IMR-90 (cell line): ENCODE data around the gene CD163L1. TPM values are rescaled to one million over a fixed set of nuclear protein-coding genes. Genes with fewer than 3 reads are reported as not detected.

Source experiments
- ATAC-seq: fragments of 200-7000 bp; cut with Tn5 transposase; 2 replicates; pipeline ENCODE4 v1.9.1; 2020; ENCODE audit warnings: low read depth, mild to moderate bottlenecking, moderate library complexity
- BruUV-seq: library from RNA; stranded (reverse); fragments of 400-500 nt; replicated peaks from 2 replicates; lab custom pipeline; 2021; lab: Mats Ljungman, UMichigan
- CTCF ChIA-PET: fragments of 300-600 bp; formaldehyde crosslinking; extraction: SDS; loops from one replicate; lab custom pipeline; 2021; ENCODE audit warnings: antibody characterized with exemption; lab: Yijun Ruan, JAX
- POLR2A ChIA-PET: fragments of 300-600 bp; sonication (Branson Sonifier 250); formaldehyde crosslinking; loops from one replicate; lab custom pipeline; 2022; ENCODE audit warnings: antibody characterized with exemption; ENCODE audit not compliant: unreplicated experiment; lab: Charles Lee
- DNase-seq: peaks from one replicate; pipeline ENCODE4 v3.0.0; 2013
- H2AFZ ChIP-seq: replicated peaks from 2 replicates; pipeline ENCODE3; 2013; ENCODE audit warnings: low read length, mild to moderate bottlenecking; ENCODE audit not compliant: poor library complexity
- H2AK5ac ChIP-seq: 2 replicates; pipeline ENCODE4 v1.6.1; 2013; ENCODE audit warnings: low read depth, low read length, inconsistent platforms
- H2AK9ac ChIP-seq: replicated peaks from 2 replicates; pipeline ENCODE3; 2013; ENCODE audit warnings: mild to moderate bottlenecking, low read depth, low read length, moderate library complexity; ENCODE audit not compliant: poor library complexity
- H2BK120ac ChIP-seq: 2 replicates; pipeline ENCODE4 v1.6.1; 2013; ENCODE audit warnings: low read depth, low read length, inconsistent platforms
- H2BK15ac ChIP-seq: 3 replicates; pipeline ENCODE4 v1.6.1; 2013; ENCODE audit warnings: low read depth, low read length, inconsistent platforms
- H2BK20ac ChIP-seq: 2 replicates; pipeline ENCODE4 v1.6.1; 2013; ENCODE audit warnings: low read depth, mild to moderate bottlenecking, inconsistent platforms, low read length, moderate library complexity
- H2BK5ac ChIP-seq: 2 replicates; pipeline ENCODE4 v1.6.1; 2013; ENCODE audit warnings: mild to moderate bottlenecking, low read depth, low read length, inconsistent platforms; ENCODE audit not compliant: poor library complexity, severe bottlenecking
- H3K14ac ChIP-seq: replicated peaks from 2 replicates; pipeline ENCODE4 v1.6.1; 2013; ENCODE audit warnings: low read depth, low read length, inconsistent platforms
- H3K18ac ChIP-seq: 2 replicates; pipeline ENCODE4 v1.6.1; 2013; ENCODE audit warnings: low read depth, low read length, control low read depth
- H3K23ac ChIP-seq: 2 replicates; pipeline ENCODE4 v1.6.1; 2013; ENCODE audit warnings: low read depth, low read length, inconsistent platforms
- H3K27ac ChIP-seq: 2 replicates; pipeline ENCODE4 v1.5.1; 2013; ENCODE audit warnings: mild to moderate bottlenecking, control low read depth, low read length; ENCODE audit not compliant: insufficient read depth
- H3K27me3 ChIP-seq: 2 replicates; pipeline ENCODE4 v1.6.1; 2013; ENCODE audit warnings: low read length; ENCODE audit not compliant: control insufficient read depth, insufficient read depth
- H3K36me3 ChIP-seq: 2 replicates; pipeline ENCODE4 v1.6.1; 2013; ENCODE audit warnings: low read length, mixed read lengths; ENCODE audit not compliant: control insufficient read depth, insufficient read depth
- H3K4ac ChIP-seq: 2 replicates; pipeline ENCODE4 v1.6.1; 2013; ENCODE audit warnings: low read depth, low read length, inconsistent platforms
- H3K4me1 ChIP-seq: 2 replicates; pipeline ENCODE4 v1.6.1; 2013; ENCODE audit warnings: low read length, mixed read lengths; ENCODE audit not compliant: control insufficient read depth, insufficient read depth
- H3K4me2 ChIP-seq: 2 replicates; pipeline ENCODE4 v1.6.1; 2013; ENCODE audit warnings: low read depth, mild to moderate bottlenecking, control low read depth, low read length, moderate library complexity
- H3K4me3 ChIP-seq: 2 replicates; pipeline ENCODE4 v1.5.1; 2013; ENCODE audit warnings: low read depth, mild to moderate bottlenecking, control low read depth, low read length, moderate library complexity; ENCODE audit not compliant: insufficient read depth
- H3K56ac ChIP-seq: 2 replicates; pipeline ENCODE4 v1.6.1; 2013; ENCODE audit warnings: low read length, inconsistent platforms; ENCODE audit not compliant: insufficient read depth; ENCODE audit errors: extremely low read depth
- H3K79me1 ChIP-seq, 2 experiments: 2 replicates each; pipeline ENCODE4 v1.6.1; 2013; ENCODE audit warnings: low read length in 2 of 2, inconsistent platforms in 1 of 2, low read depth in 1 of 2
- H3K9ac ChIP-seq: 2 replicates; pipeline ENCODE4 v1.6.1; 2013; ENCODE audit warnings: low read depth, low read length, control low read depth
- H3K9me1 ChIP-seq: 2 replicates; pipeline ENCODE4 v1.6.1; 2013; ENCODE audit warnings: low read length, inconsistent platforms; ENCODE audit not compliant: insufficient read depth
- H3K9me3 ChIP-seq: 2 replicates; pipeline ENCODE4 v1.6.1; 2013; ENCODE audit warnings: low read length; ENCODE audit not compliant: control insufficient read depth, insufficient read depth
- H4K20me1 ChIP-seq: 2 replicates; pipeline ENCODE4 v1.6.1; 2013; ENCODE audit warnings: low read length, inconsistent platforms; ENCODE audit not compliant: insufficient read depth
- H4K5ac ChIP-seq: 2 replicates; pipeline ENCODE4 v1.6.1; 2013; ENCODE audit warnings: mild to moderate bottlenecking, low read depth, low read length, control low read depth
- H4K8ac ChIP-seq, 2 experiments: 2 replicates each; pipeline ENCODE4 v1.6.1; 2013; ENCODE audit warnings: low read depth in 2 of 2, low read length in 2 of 2, control low read depth in 1 of 2, inconsistent platforms in 1 of 2
- H4K91ac ChIP-seq: 2 replicates; pipeline ENCODE4 v1.6.1; 2013; ENCODE audit warnings: low read depth, low read length, inconsistent platforms; ENCODE audit not compliant: insufficient read depth
- BHLHE40 ChIP-seq: fragments of 150-350 bp; IDR thresholded peaks from 2 replicates; pipeline ENCODE4 v1.6.1; 2016; ENCODE audit warnings: mild to moderate bottlenecking, low read depth, low read length
- CHD1 ChIP-seq: IDR thresholded peaks from 2 replicates; pipeline ENCODE4 v1.6.1; 2012; ENCODE audit warnings: low read depth, low read length, improper control_type of control experiment
- FOS ChIP-seq: fragments of 150-350 bp; IDR thresholded peaks from 2 replicates; pipeline ENCODE4 v1.6.1; 2016; ENCODE audit warnings: low read depth, low read length
- MAFK ChIP-seq: IDR thresholded peaks from 2 replicates; pipeline ENCODE4 v1.6.1; 2012; ENCODE audit warnings: low read depth, low read length, improper control_type of control experiment
- MAZ ChIP-seq: IDR thresholded peaks from 2 replicates; pipeline ENCODE4 v1.6.1; 2012; ENCODE audit warnings: low read depth, mild to moderate bottlenecking, low read length, improper control_type of control experiment, moderate library complexity, borderline replicate concordance
- MXI1 ChIP-seq: IDR thresholded peaks from 2 replicates; pipeline ENCODE4 v1.6.1; 2012; ENCODE audit warnings: low read depth, mild to moderate bottlenecking, low read length, moderate library complexity, borderline replicate concordance
- NFE2L2 ChIP-seq: fragments of 150-350 bp; IDR thresholded peaks from 2 replicates; pipeline ENCODE4 v1.6.1; 2016; ENCODE audit warnings: low read depth, mild to moderate bottlenecking, low read length
- POLR2A ChIP-seq: IDR thresholded peaks from 2 replicates; pipeline ENCODE4 v1.6.1; 2012; ENCODE audit warnings: mild to moderate bottlenecking, low read depth, low read length
- WGBS, 2 experiments: methylation state at CpG; one replicate each; pipeline versions ENCODE4 v1.1.5 to v1.1.7; 2013; ENCODE audit warnings: missing lambda C conversion rate in 2 of 2; ENCODE audit not compliant: insufficient read length in 1 of 2; ENCODE audit errors: extremely low coverage in 2 of 2; 5-methylcytosine and 5-hydroxymethylcytosine counted together
- dilution Hi-C: fragments of 300-500 bp; cut with HindIII; formaldehyde crosslinking; loops from one replicate; pipeline ENCODE4 v1.14.3; 2018; ENCODE audit warnings: low sequenced_read_pairs; ENCODE audit not compliant: unreplicated experiment
- in situ Hi-C: fragments of 300-500 bp; cut with MboI; formaldehyde crosslinking; loops from 3 replicates; pipeline ENCODE4 v1.14.3; 2019; ENCODE audit warnings: low sequenced_read_pairs, inconsistent platforms, mixed read lengths
- intact Hi-C: fragments of 100-400 bp; cut with micrococcal nuclease; formaldehyde crosslinking; loops from 2 replicates; pipeline ENCODE4 v1.10.0; 2022
- polyA plus RNA-seq, 3 experiments: library from polyadenylated mRNA; depleted of rRNA; stranded (reverse); fragments of >200 nt; gene quantifications; 2 replicates each; pipeline ENCODE4 v1.2.3, GENCODE V29; 2012; ENCODE audit warnings: low replicate concordance in 1 of 3
- total RNA-seq: library from RNA; depleted of rRNA; stranded (reverse); fragments of >200 nt; gene quantifications from 2 replicates; pipeline ENCODE4 v1.2.3, GENCODE V29; 2012
- TF ChIP-seq, protein P1 (sequence below): fragments of 150-350 bp; IDR thresholded peaks from 2 replicates; pipeline ENCODE4 v1.6.1; 2016; ENCODE audit warnings: low read depth, mild to moderate bottlenecking, low read length, moderate library complexity, borderline replicate concordance
- TF ChIP-seq, protein P2 (sequence below): fragments of 150-350 bp; IDR thresholded peaks from 2 replicates; pipeline ENCODE4 v1.6.1; 2017; ENCODE audit warnings: mild to moderate bottlenecking, antibody characterized with exemption, low read length, low read depth

CD163L1 gene
- total and polyA plus RNA-seq, 2 of the 4 experiments (the other 2 are of a cell fraction), result 0.50 to 1.6 TPM

DNA sequence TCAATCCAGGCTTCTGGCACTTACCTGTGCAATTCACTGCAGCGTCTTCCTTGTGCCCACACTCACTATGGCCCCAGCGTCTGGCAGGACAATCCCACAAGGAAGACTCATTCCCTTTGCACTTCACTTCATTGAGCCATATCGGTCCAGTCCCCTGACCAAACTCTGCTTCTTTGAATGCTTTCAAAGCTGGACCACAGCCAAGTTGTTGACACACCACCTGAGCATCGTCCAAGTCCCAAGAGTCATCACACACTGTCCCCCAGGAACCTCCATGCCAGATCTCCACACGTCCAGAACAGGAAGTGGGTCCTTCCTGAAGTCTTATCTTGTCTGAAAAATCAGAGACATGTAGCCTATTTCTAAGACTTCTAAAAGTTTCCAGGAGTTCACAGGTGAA lies 39.4 kb upstream of the CD163L1 start:
- H3K23ac ChIP-seq, result no peak overlapping the region
- no peaks in the 10 kb centered on the region for H3K79me1 ChIP-seq
- H3K9me3 ChIP-seq, result peaks cover 4% of the 10 kb centered on the region; the same call in 1 of the 2 replicates
- no peak overlapping the region for H3K4me3 ChIP-seq
- no peak for ATAC-seq
- in situ Hi-C loops (no loop called here), dilution Hi-C loops (no loop called here), intact Hi-C loops (no loop called here)
- no peak overlapping the region for H2BK120ac ChIP-seq
- no peak overlapping the region for H3K4ac ChIP-seq
- H3K9me1 ChIP-seq, result no peaks in the 10 kb centered on the region
- no peak overlapping the region for H2AK9ac ChIP-seq
- no peak overlapping the region for H4K91ac ChIP-seq
- no peaks in the 10 kb centered on the region for H3K36me3 ChIP-seq
- H2BK5ac ChIP-seq, result no peak overlapping the region
- H4K20me1 ChIP-seq, result no peaks in the 10 kb centered on the region
- ChIA-PET CTCF (no interaction called here), POLR2A (no interaction called here)
- H3K27ac ChIP-seq, result no peak overlapping the region
- TF ChIP-seq BHLHE40, result no peak
- TF ChIP-seq NFE2L2, result no peak
- TF ChIP-seq, protein P1, sequence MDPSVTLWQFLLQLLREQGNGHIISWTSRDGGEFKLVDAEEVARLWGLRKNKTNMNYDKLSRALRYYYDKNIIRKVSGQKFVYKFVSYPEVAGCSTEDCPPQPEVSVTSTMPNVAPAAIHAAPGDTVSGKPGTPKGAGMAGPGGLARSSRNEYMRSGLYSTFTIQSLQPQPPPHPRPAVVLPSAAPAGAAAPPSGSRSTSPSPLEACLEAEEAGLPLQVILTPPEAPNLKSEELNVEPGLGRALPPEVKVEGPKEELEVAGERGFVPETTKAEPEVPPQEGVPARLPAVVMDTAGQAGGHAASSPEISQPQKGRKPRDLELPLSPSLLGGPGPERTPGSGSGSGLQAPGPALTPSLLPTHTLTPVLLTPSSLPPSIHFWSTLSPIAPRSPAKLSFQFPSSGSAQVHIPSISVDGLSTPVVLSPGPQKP, result no peak
- TF ChIP-seq MXI1, result no peak
- no peak for TF ChIP-seq FOS
- TF ChIP-seq MAFK, result no peak
- TF ChIP-seq MAZ, result no peak
- no peak for TF ChIP-seq CHD1
- no peak for TF ChIP-seq POLR2A
- TF ChIP-seq, protein P2, sequence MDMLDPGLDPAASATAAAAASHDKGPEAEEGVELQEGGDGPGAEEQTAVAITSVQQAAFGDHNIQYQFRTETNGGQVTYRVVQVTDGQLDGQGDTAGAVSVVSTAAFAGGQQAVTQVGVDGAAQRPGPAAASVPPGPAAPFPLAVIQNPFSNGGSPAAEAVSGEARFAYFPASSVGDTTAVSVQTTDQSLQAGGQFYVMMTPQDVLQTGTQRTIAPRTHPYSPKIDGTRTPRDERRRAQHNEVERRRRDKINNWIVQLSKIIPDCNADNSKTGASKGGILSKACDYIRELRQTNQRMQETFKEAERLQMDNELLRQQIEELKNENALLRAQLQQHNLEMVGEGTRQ, result no peak
- H3K14ac ChIP-seq, result no peak overlapping the region
- no peak overlapping the region for H2AFZ ChIP-seq
- no TSS peak for BruUV-seq
- no peak overlapping the region for H2BK15ac ChIP-seq
- H3K9ac ChIP-seq, result no peak overlapping the region
- H4K5ac ChIP-seq, result no peak overlapping the region
- no peak overlapping the region for H3K56ac ChIP-seq
- no peaks in the 10 kb centered on the region; the same call in 1 of the 2 replicates for H3K27me3 ChIP-seq
- no peak overlapping the region for H4K8ac ChIP-seq
- DNase-seq, result no peak
- H3K4me2 ChIP-seq, result no peak overlapping the region
- no peaks in the 10 kb centered on the region for H3K4me1 ChIP-seq
- no peak overlapping the region for H2BK20ac ChIP-seq
- WGBS, 2 experiments, result 74% methylated on average over 3 of the region's 5 CpGs; no CpG with 5 or more reads in 1 of the 2 experiments
- no peak overlapping the region for H3K18ac ChIP-seq
- no peak overlapping the region for H2AK5ac ChIP-seq
